GM18858 (cell line): Measurements from ENCODE around the gene SERINC5.
"Not testable (repeated sequence)": the region's sequence is repeated elsewhere in the genome, so short reads cannot be mapped to it uniquely, and the experiment has no call there.

Source experiments
- ATAC-seq: cut with Tn5 transposase; IDR thresholded peaks from one replicate; pipeline ENCODE4 v1.9.1; 2021; ENCODE audit not compliant: unreplicated experiment

Gene SERINC5

GRCh38 chr5:80106916-80107315 lies 148.9 kb downstream of the SERINC5 start:
- no peak for ATAC-seq

- ATAC-seq = no peak
Observed at GRCh38 chr5:80105698-80106439, 150.0 kb downstream of the SERINC5 start.

- no peak for ATAC-seq
Observed at GRCh38 chr5:80103371-80103770, 152.5 kb downstream of the SERINC5 start.

GRCh38 chr5:80101993-80102392 lies 153.9 kb downstream of the SERINC5 start:
- ATAC-seq = peak; percentile 68

GRCh38 chr5:80097451-80097850 lies 158.4 kb downstream of the SERINC5 start:
- ATAC-seq = no peak

GRCh38 chr5:80094236-80094738 lies 161.6 kb downstream of the SERINC5 start:
- ATAC-seq = no peak

GRCh38 chr5:80093796-80094195 lies 162.1 kb downstream of the SERINC5 start:
- ATAC-seq = no peak

- ATAC-seq = no peak
Observed at GRCh38 chr5:80092486-80093107, 163.3 kb downstream of the SERINC5 start.

GRCh38 chr5:80091792-80092192 lies 164.1 kb downstream of the SERINC5 start:
- not testable (repeated sequence) for ATAC-seq

- no peak for ATAC-seq
Observed at GRCh38 chr5:80090884-80091166, 165.0 kb downstream of the SERINC5 start.

- ATAC-seq = no peak
Observed at GRCh38 chr5:80083101-80083890, 172.6 kb downstream of the SERINC5 start.

GRCh38 chr5:80082731-80083100 lies 173.1 kb downstream of the SERINC5 start:
- no peak for ATAC-seq

- no peak for ATAC-seq
Observed at GRCh38 chr5:80082281-80082680, 173.6 kb downstream of the SERINC5 start.

GRCh38 chr5:80078921-80079320 lies 176.9 kb downstream of the SERINC5 start:
- no peak for ATAC-seq

- ATAC-seq = no peak
Observed at GRCh38 chr5:80077051-80077714, 178.7 kb downstream of the SERINC5 start.

- ATAC-seq = no peak
Observed at GRCh38 chr5:80076131-80077050, 179.5 kb downstream of the SERINC5 start.

GRCh38 chr5:80072103-80073073 lies 183.5 kb downstream of the SERINC5 start:
- ATAC-seq = no peak

GRCh38 chr5:80071510-80072021 lies 184.3 kb downstream of the SERINC5 start:
- ATAC-seq = no peak
